Left renal cortex interstitium (tissue), 4 donors: ENCODE results near the gene CRTC2. TPM values are rescaled to one million over a fixed set of nuclear protein-coding genes. Genes with fewer than 3 reads are reported as not detected.

Experiments
- DNase-seq, 4 donors: peaks; one replicate each; pipeline ENCODE4 v3.0.0-alpha.2; 2013; ENCODE audit warnings: low read depth in 4 of 4, low spot score in 2 of 4, missing footprints in 1 of 4
- polyA plus RNA-seq, 4 donors: library from polyadenylated mRNA; unstranded; fragments of 120-200 nt; gene quantifications; one replicate each; pipeline ENCODE4 v1.2.1, GENCODE V29; 2013; ENCODE audit not compliant: insufficient read length in 4 of 4

CRTC2 gene
- polyA plus RNA-seq, 4 donors: 29.1 to 68.2 (median 47.7) TPM

DNA sequence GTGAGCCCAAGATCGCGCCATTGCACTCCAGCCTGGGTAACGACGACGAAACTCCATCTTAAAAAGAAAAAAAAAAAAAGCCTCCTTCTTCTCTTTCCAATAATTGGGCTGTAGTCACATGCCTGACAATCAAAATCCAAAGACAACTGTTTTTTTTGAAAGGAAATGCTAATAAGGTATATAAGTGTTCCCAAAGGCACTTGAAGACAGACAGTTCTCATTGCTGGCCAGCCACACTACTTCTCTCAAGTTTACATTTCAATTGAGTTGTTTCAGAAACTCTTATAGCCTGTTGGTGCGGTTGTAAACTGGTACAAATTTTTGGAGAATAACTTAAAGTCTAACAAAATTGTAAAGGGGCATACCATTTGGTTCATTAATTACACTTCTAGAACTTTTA is 58.9 kb downstream of the CRTC2 start:
- DNase-seq: no peak

Other genes with a start within 250 kb of the CRTC2 start
- gene INTS3, start 230.6 kb downstream of the CRTC2 start, polyA plus RNA-seq: 100 to 1,000 TPM in 2 of 4 donors, 10 to 100 TPM in 2; 77.5 to 158 (median 113) TPM
- 10 to 100 TPM; 29.3 to 41.5 (median 36.4) TPM for gene SLC27A3, start 183.2 kb downstream of the CRTC2 start, polyA plus RNA-seq
- gene GATAD2B, start 35.6 kb downstream of the CRTC2 start, polyA plus RNA-seq: 10 to 100 TPM; 22.6 to 37.1 (median 28.9) TPM
- gene DENND4B, start 11.9 kb downstream of the CRTC2 start, polyA plus RNA-seq: 10 to 100 TPM; 21.9 to 59.4 (median 41.3) TPM
- 10 to 100 TPM; 78.0 to 88.9 (median 86.7) TPM for gene SLC39A1, start 4.9 kb upstream of the CRTC2 start, polyA plus RNA-seq
- 10 to 100 TPM; 32.8 to 43.9 (median 38.8) TPM for gene CREB3L4, start 9.3 kb upstream of the CRTC2 start, polyA plus RNA-seq
- gene JTB, start 19.1 kb upstream of the CRTC2 start, polyA plus RNA-seq: 100 to 1,000 TPM in 3 of 4 donors, 10 to 100 TPM in 1; 97.2 to 126 (median 107) TPM
- 100 to 1,000 TPM; 154 to 187 (median 168) TPM for gene RAB13, start 27.7 kb upstream of the CRTC2 start, polyA plus RNA-seq
- 1,000 to 10,000 TPM; 2,624 to 3,625 (median 3,072) TPM for gene RPS27, start 32.1 kb upstream of the CRTC2 start, polyA plus RNA-seq
- under 1 TPM; 0.10 to 0.22 (median 0.13) TPM for gene NUP210L, start 196.5 kb upstream of the CRTC2 start, polyA plus RNA-seq
- gene TPM3, start 233.5 kb upstream of the CRTC2 start, polyA plus RNA-seq: 100 to 1,000 TPM; 249 to 292 (median 288) TPM
- not detected for gene CFAP141, start 247.7 kb upstream of the CRTC2 start, polyA plus RNA-seq